Osteocyte (in vitro differentiated cells): ENCODE data around the gene NEFH. TPM values are rescaled to one million over a fixed set of nuclear protein-coding genes. Genes with fewer than 3 reads are reported as not detected.
A peak's percentile ranks its signal among the peaks of the same experiment; 100 is the strongest.

Source experiments
- DNase-seq: peaks from one replicate; pipeline ENCODE4 v3.0.0; 2021; ENCODE audit warnings: mixed read lengths; ENCODE audit not compliant: unreplicated experiment; ENCODE audit errors: extremely low spot score
- H3K27ac Mint-ChIP-seq: one replicate; pipeline ENCODE4 v1.8.0; 2021; ENCODE audit warnings: mild to moderate bottlenecking, mixed read lengths; ENCODE audit not compliant: unreplicated experiment
- H3K27me3 Mint-ChIP-seq: one replicate; pipeline ENCODE4 v1.8.0; 2021; ENCODE audit warnings: mixed read lengths; ENCODE audit not compliant: unreplicated experiment
- H3K36me3 Mint-ChIP-seq: one replicate; pipeline ENCODE4 v1.8.0; 2021; ENCODE audit warnings: mixed read lengths; ENCODE audit not compliant: unreplicated experiment
- H3K4me1 Mint-ChIP-seq: one replicate; pipeline ENCODE4 v1.8.0; 2021; ENCODE audit warnings: mixed read lengths; ENCODE audit not compliant: unreplicated experiment
- H3K4me3 Mint-ChIP-seq: one replicate; pipeline ENCODE4 v1.8.0; 2021; ENCODE audit warnings: mild to moderate bottlenecking, moderate library complexity, mixed read lengths; ENCODE audit not compliant: unreplicated experiment
- H3K9me3 Mint-ChIP-seq: one replicate; pipeline ENCODE4 v1.8.0; 2021; ENCODE audit warnings: mixed read lengths; ENCODE audit not compliant: unreplicated experiment
- total RNA-seq: library from RNA; stranded (reverse); gene quantifications from 2 replicates; pipeline ENCODE4 v1.2.1, GENCODE V29; 2021
- TF ChIP-seq, protein P1 (sequence below): fragments of 200-600 bp; sonication (generic); IDR thresholded peaks from 2 replicates; pipeline ENCODE4 v1.5.0; 2021; ENCODE audit warnings: antibody characterized with exemption, mild to moderate bottlenecking, moderate library complexity

Gene NEFH
- total RNA-seq, 1 donor from 2014 or later = 0.62 TPM

GRCh38 chr22:29470159-29470855, 9.7 kb upstream of the NEFH start:
- peak overlapping the region; percentile 63 for H3K4me3 Mint-ChIP-seq
- TF ChIP-seq, protein P1, sequence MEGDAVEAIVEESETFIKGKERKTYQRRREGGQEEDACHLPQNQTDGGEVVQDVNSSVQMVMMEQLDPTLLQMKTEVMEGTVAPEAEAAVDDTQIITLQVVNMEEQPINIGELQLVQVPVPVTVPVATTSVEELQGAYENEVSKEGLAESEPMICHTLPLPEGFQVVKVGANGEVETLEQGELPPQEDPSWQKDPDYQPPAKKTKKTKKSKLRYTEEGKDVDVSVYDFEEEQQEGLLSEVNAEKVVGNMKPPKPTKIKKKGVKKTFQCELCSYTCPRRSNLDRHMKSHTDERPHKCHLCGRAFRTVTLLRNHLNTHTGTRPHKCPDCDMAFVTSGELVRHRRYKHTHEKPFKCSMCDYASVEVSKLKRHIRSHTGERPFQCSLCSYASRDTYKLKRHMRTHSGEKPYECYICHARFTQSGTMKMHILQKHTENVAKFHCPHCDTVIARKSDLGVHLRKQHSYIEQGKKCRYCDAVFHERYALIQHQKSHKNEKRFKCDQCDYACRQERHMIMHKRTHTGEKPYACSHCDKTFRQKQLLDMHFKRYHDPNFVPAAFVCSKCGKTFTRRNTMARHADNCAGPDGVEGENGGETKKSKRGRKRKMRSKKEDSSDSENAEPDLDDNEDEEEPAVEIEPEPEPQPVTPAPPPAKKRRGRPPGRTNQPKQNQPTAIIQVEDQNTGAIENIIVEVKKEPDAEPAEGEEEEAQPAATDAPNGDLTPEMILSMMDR = peak; percentile 95
- no peaks in the 10 kb centered on the region for H3K9me3 Mint-ChIP-seq
- no peaks in the 10 kb centered on the region for H3K36me3 Mint-ChIP-seq
- H3K27me3 Mint-ChIP-seq = peaks cover 46% of the 10 kb centered on the region
- H3K4me1 Mint-ChIP-seq = peaks cover 11% of the 10 kb centered on the region
- H3K27ac Mint-ChIP-seq = no peak overlapping the region
- DNase-seq = peak; percentile 92

DNA sequence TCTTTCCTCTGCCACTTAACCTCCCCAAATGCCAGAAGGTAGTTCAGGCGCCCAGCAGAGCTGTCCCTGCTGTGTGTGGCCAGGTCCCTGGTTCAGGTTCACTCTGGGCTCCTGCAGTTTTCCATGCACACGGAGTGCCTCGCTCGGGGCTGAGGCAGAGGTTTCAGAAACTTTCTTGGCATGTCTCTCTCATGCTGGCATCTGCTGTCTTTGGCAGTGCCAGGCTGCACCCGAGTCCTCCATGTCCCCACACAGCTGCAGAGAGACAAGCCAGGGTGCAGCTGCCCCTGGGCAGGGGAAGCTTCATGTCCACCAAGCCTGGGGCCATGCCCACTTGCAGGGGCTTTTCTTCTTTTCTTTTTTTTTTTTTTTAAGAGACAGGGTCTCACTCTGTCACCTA, 7.0 kb upstream of the NEFH start:
- H3K36me3 Mint-ChIP-seq = no peaks in the 10 kb centered on the region
- peaks cover 11% of the 10 kb centered on the region for H3K4me1 Mint-ChIP-seq
- no peak overlapping the region for H3K4me3 Mint-ChIP-seq
- no peak overlapping the region for H3K27ac Mint-ChIP-seq
- peaks cover 52% of the 10 kb centered on the region for H3K27me3 Mint-ChIP-seq
- H3K9me3 Mint-ChIP-seq = no peaks in the 10 kb centered on the region
- DNase-seq = no peak
- TF ChIP-seq, protein P1 = no peak

- Mint-ChIP-seq H3K36me3 (no peaks in the 10 kb centered on the region), H3K27me3 (peaks cover 52% of the 10 kb centered on the region), H3K4me1 (peaks cover 13% of the 10 kb centered on the region), H3K27ac (no peak overlapping the region), H3K9me3 (no peaks in the 10 kb centered on the region), H3K4me3 (no peak overlapping the region)
- TF ChIP-seq, protein P1 = no peak
- no peak for DNase-seq
Measured at GRCh38 chr22:29475550-29475949, 4.5 kb upstream of the NEFH start.

GRCh38 chr22:29476116-29476515, 3.9 kb upstream of the NEFH start:
- no peak for DNase-seq
- Mint-ChIP-seq H3K9me3 (no peaks in the 10 kb centered on the region), H3K27me3 (peaks cover 48% of the 10 kb centered on the region), H3K27ac (no peak overlapping the region), H3K4me1 (peaks cover 11% of the 10 kb centered on the region), H3K36me3 (no peaks in the 10 kb centered on the region), H3K4me3 (no peak overlapping the region)
- TF ChIP-seq, protein P1 = no peak

- H3K4me3 Mint-ChIP-seq = no peak overlapping the region
- DNase-seq = no peak
- H3K36me3 Mint-ChIP-seq = no peaks in the 10 kb centered on the region
- TF ChIP-seq, protein P1 = no peak
- peaks cover 51% of the 10 kb centered on the region for H3K27me3 Mint-ChIP-seq
- H3K9me3 Mint-ChIP-seq = no peaks in the 10 kb centered on the region
- H3K27ac Mint-ChIP-seq = no peak overlapping the region
- peaks cover 20% of the 10 kb centered on the region for H3K4me1 Mint-ChIP-seq
Measured at GRCh38 chr22:29477723-29478318, 2.2 kb upstream of the NEFH start.
